HG03378 (cell line): ENCODE measurements around the gene CEMIP.

Source experiments
- ATAC-seq: cut with Tn5 transposase; IDR thresholded peaks from one replicate; pipeline ENCODE4 v1.9.1; 2021; ENCODE audit warnings: mild to moderate bottlenecking, moderate library complexity; ENCODE audit not compliant: unreplicated experiment

CEMIP gene

GRCh38 chr15:80880086-80880485, 100.9 kb downstream of the CEMIP start:
- ATAC-seq: no peak

GRCh38 chr15:80883641-80884040, 104.5 kb downstream of the CEMIP start:
- no peak for ATAC-seq

GRCh38 chr15:80885016-80885579, 105.9 kb downstream of the CEMIP start:
- no peak for ATAC-seq

DNA sequence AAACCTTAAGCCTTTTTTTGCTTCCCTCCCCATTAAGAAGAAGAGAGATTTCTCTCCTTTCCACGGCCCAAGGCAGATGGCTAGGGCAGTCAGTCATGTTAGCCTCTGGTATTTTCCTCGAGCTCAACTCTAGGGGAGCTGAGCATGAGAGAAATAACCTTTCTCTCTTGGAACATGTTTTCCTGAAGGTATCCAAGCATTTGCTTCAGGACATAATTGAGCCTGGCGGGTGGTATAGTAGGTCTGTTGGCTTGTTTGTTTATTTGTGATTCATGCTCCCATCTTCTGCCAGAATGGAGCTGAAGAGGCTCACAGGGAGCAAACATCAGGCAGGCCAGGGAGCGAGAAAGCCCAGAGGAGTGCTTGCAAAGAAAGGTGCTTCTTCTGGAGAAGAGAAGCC, 108.0 kb downstream of the CEMIP start:
- ATAC-seq: no peak

DNA sequence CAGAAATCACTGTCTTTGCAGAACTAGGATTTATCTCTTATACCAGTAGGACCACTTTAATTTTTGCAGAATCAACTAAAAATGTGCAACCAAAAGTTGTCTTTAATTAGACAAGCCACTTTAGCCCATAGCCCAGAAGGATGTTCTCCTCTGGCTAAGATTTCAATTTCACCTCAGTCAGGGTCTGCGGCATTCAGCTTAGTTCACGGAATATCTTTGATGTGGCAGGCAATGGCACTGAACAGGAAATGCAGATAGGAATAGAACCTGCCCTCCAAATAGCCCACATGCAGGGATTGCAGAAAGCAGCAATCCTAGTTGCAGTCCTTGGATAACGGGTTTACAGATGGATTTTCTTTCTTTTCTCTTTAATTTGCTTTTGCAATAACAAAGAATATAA, 109.7 kb downstream of the CEMIP start:
- no peak for ATAC-seq

DNA sequence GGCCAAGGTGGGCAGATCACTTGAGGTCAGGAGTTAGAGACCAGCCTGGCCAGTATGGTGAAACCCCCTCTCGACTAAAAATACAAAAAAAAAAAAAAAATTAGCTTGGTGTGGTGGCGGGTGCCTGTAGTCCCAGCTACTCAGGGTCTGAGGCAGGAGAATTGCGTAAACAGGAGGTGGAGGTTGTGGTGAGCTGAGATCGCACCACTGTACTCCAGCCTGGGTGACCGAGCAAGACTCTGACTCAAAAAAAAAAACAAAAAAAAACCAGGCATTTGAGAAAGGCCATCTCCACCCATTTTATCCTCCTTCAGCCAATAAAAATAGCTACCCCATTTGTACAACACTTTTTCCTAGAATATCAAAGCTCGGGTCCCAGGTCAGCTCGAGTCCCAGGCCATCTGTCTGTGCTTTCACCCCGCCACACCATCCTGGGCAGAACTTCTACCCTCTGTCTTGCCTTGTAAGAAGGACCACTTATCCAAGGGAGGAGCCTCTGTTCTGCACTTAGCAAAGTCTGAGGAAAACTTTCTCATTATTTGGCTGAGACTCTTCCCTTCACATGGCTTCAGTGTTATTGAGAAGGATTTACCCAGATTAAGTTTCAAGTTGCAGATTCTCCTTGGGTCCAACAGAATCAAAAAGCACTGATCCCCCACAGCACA, 111.3 kb downstream of the CEMIP start:
- ATAC-seq: no peak

- no peak for ATAC-seq
Observed at GRCh38 chr15:80891006-80891405, 111.8 kb downstream of the CEMIP start.

DNA sequence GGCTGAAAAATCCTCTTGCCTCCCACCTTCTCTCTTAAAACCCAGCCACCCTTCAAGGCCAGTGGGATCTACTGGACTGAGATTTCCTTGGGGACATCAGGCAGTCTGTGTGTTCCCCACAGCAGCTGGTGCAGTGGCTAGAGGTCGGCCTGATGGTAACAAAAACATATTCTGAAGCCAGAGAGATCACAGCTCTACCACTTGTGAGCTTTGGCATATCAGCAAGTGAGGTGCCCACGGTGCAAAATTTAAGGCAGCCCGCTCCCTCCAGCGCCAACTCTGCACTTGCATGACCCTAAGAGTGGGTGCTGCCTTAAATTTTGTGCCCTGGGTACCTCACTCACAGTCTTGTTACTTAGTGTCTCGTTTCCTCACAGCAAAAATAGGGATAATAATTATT, 113.2 kb downstream of the CEMIP start:
- ATAC-seq: no peak

- no peak for ATAC-seq
Observed at GRCh38 chr15:80893777-80894176, 114.6 kb downstream of the CEMIP start.

GRCh38 chr15:80895091-80895490, 115.9 kb downstream of the CEMIP start:
- no peak for ATAC-seq

DNA sequence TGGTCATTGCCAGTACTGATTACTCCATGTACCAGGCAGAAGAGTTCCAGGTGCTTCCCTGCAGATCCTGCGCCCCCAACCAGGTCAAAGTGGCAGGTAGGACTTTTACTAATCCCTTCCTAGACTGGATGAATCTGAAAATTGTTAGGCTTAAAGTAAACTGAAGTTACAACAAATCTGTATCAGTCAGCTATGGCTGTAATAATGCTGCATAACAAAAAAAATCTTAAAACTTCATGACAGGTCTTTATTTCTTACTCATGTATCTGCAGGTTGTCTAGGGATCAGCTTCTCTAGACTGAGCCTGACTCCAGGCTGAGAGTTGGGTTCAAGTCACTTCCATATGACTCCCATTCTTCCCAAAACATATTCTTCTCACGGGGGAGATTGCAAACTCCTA, 116.8 kb downstream of the CEMIP start:
- no peak for ATAC-seq

DNA sequence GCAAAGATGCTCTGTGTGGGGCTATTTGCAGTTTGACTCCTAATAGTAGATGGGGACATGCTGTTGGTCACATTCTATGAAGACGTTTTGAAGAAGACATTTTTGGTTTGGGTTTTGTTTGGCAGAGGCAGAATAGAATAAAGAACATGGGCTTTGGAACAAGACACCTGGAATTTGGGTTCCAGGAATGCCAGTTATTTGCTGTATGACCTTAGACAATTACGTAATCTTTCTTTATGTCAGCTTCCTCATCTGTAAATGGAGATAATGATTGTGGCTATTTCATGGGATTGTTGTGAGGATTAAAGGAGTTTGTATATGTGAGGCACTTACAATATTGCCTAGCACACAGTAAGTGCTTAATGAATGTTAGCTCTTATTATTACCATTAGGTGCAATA, 118.9 kb downstream of the CEMIP start:
- no peak for ATAC-seq

DNA sequence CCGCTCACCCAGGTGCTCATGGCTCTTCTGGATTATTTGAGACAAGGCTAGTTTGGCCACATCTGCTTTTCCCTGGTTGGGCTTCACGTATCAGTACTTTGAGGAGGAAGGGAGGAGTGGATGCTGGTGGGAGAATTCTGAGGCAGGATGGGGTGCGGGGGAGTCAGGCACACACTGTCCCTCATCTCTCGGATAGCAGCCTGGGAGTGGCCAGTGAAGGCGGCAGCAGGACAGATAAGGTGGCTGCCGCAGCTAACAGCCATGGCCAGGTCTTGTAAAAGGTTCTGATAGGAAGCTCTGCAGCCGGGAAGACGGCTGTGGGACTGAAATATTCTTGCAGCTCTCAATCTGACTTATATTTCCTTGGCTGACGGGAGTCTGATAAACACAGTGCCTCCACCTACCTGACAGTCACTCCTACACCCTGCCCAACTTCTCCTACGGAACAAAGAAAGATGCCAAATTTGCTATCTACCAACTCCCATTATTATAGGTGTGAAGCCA, 123.2 kb downstream of the CEMIP start:
- ATAC-seq: no peak

- ATAC-seq: no peak
Observed at GRCh38 chr15:80904998-80905397, 125.8 kb downstream of the CEMIP start.

DNA sequence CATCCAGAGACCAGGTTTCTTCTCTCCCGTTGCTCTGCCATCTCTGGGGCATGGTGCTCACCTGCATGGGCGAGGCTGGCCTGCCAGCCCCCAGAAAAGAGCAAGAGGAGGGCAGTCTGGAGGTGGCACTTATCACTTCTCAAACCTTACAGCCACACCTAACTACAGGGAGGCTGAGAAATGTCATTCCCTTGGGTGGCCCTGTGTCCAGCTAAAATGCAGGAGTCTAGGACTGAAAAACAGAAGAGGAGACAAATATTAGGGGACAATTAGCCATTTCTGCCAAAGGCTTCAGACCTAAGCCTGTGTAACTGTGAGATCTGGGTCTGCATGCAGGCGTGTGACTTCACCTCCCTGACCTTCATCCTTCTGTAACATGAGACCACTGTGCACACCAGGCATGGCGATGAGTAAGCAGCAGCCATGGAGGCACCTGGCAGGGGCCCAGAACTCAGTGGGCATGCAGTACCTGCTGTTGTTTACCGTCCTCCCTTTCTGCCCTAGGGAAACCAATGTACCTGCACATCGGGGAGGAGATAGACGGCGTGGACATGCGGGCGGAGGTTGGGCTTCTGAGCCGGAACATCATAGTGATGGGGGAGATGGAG, 127.1 kb downstream of the CEMIP start:
- ATAC-seq: no peak

GRCh38 chr15:80911821-80912220, 132.7 kb downstream of the CEMIP start:
- ATAC-seq: no peak

DNA sequence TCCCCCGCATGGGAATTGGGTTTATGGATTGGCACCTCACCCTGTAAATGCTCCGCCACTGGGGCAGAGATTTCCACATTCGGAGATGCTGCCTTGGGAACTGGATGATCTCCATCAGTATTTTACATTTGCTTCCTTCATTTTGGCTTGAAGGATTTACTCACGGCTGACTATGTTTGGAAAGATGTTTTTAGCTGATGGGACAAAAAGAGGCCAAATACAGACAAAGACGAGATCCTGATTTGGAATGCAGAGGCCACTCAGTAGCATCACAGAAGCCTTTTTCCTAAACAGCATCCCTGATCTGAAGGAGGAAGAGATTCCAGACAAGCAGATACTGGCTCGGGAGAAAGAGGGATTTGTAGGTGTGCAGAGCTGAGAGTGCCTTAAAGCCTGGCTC, 133.5 kb downstream of the CEMIP start:
- ATAC-seq: no peak

DNA sequence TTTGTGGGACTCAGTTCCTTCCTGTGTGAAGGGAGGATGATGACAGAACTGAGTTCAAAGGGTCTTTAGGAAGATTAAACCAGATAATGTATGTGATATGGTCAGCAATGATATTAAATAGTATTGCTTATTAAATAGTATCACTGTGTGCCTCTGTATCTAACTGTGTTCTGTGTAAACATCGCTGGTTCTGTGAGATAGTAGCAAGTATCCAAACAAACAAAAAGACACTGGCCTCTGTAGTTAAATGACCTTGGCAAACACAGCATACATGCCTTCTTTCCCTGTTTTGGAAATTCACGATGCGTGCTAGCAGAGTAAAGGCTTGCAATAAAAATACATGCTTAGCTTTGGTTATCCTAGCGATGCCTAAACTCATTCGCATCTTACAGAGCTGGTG, 134.4 kb downstream of the CEMIP start:
- no peak for ATAC-seq

DNA sequence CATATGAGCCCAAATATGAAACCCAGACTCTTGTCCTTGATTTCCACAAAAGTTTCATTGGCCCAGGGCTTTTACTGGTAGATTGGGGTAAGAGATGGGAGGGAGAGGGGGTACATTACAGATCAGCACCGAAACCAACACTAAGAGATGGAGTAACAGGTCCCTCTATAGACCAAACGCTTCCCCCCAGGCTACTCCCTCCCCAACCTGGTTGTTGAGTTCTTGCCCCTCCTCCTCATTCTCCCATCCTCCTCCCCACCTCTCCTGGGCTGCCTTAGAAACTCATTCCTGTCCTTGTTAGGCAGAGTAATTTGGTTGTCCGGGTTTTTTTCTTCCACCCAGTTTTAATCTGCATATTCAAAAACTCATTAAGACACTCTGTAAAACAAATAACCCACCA, 136.3 kb downstream of the CEMIP start:
- ATAC-seq: no peak

DNA sequence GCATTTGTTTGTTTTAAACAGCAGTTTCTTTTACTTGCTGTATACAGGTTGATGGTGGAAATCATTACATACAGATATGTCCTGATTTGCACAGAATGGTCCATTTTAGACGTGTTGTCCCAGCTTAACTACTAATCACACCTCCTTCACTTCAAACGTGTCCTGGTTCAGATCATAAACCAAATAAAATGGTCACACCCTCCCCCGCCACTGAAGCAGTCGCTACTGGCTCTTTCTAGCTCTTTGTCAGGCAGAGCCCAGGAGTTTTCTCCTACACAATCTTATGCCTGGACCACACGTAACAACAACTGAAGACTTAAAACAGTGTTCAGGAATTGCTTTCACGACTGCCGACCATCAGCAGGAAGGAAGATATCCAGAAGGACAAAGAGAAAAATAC, 136.9 kb downstream of the CEMIP start:
- ATAC-seq: no peak

DNA sequence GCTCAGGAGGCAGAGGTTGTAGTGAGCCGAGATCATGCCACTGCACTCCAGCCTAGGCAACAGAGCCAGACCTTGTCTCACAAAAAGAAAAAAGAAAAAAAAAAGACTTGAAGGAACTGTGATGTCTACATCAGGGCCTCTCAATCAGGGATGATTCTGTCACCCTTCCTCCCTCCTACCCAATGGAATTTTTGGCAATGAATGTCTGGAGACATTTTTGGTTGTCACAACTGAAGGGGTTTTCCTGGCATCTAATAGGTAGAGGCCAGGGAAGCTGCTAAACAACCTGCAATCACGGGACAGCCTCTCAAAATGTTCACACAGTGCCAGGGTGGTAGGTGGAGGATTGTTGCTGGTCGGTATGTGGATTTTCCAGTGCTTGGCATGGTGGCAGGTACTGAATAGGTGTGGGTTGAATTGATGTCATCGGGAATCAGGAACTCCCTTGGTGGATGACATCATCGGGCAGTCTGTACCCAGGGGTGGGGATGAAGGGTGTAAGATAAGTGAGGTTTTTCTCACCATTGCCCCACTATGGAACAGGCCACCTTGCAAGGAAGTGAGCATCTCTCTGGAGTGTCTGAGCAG, 139.1 kb downstream of the CEMIP start:
- no peak for ATAC-seq

DNA sequence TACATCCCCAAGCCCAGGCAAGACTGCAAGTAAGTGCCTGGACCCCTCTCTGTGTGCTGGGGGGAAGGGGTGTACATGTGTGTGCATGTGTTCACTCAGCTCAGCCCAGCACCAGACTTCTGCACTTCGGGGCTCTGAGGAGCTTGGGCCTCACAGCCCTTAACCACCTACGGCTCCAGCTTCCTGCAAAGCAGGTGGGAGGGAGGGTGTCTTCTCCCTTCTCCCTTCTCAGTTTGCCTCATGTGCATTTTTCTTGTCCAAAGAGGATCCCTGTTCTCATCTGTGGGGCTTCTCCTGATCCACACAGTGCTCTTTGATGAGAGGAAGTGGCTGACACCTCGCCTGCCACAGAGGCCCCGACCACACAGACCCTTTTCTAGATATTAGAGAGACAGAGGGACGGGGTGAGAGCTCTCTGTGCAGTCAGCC, 141.1 kb downstream of the CEMIP start:
- no peak for ATAC-seq
